Stimulated activated CD4-positive, alpha-beta T cell treated with anti-CD3 and anti-CD28 coated beads, Interleukin-1b, Interleukin-23, amount 100 ng/mL, for 24 hours (primary cell): ENCODE results near the gene MADD.

Experiments
- DNase-seq, 4 experiments: peaks; one replicate each; pipeline ENCODE4 v3.0.0-alpha.2; 2020; ENCODE audit warnings: low read depth in 4 of 4, low spot score in 1 of 4

MADD gene

GRCh38 chr11:47269829-47270305 is at the start of gene MADD:
MADD (plus strand) TSS chr11:47270133.
- DNase-seq = peak; percentile 66 to 89 (median 80)

- DNase-seq = no peak
These were observed 49.5 kb upstream of the MADD start for GRCh38 chr11:47220401-47220821.

- no peak for DNase-seq
These were observed 47.2 kb upstream of the MADD start for GRCh38 chr11:47222696-47223095.

- DNase-seq = no peak
These were observed 44.2 kb upstream of the MADD start for GRCh38 chr11:47225552-47226400.

GRCh38 chr11:47229161-47229560 is 40.8 kb upstream of the MADD start:
- DNase-seq = no peak

- no peak for DNase-seq
These were observed 36.9 kb upstream of the MADD start for GRCh38 chr11:47233051-47233450.

- DNase-seq = no peak
These were observed 35.8 kb upstream of the MADD start for GRCh38 chr11:47233989-47234668.

- DNase-seq = peak in 1 of 4 experiments; percentile 32
These were observed 35.2 kb upstream of the MADD start for GRCh38 chr11:47234669-47235100.

GRCh38 chr11:47235163-47235562 is 34.8 kb upstream of the MADD start:
- no peak for DNase-seq

GRCh38 chr11:47236482-47236881 is 33.5 kb upstream of the MADD start:
- no peak for DNase-seq

- no peak for DNase-seq
These were observed 30.1 kb upstream of the MADD start for GRCh38 chr11:47239852-47240251.

- no peak for DNase-seq
These were observed 28.1 kb upstream of the MADD start for GRCh38 chr11:47241841-47242301.

- DNase-seq = no peak
These were observed 27.2 kb upstream of the MADD start for GRCh38 chr11:47242596-47243192.

- DNase-seq = no peak
These were observed 26.5 kb upstream of the MADD start for GRCh38 chr11:47243454-47243853.

GRCh38 chr11:47244448-47245350 is 25.2 kb upstream of the MADD start:
- no peak for DNase-seq

GRCh38 chr11:47245611-47246357 is 24.1 kb upstream of the MADD start:
- no peak for DNase-seq

GRCh38 chr11:47247502-47247901 is 22.4 kb upstream of the MADD start:
- no peak for DNase-seq

GRCh38 chr11:47248304-47248663 is 21.6 kb upstream of the MADD start:
- no peak for DNase-seq

- DNase-seq = peak; percentile 62 to 82 (median 75)
These were observed 21.1 kb upstream of the MADD start, which contains the start of gene ACP2 for GRCh38 chr11:47248664-47249377. ACP2 (minus strand) TSS chr11:47248814; CDS start chr11:47248789, 25 bp downstream.
